SK-N-DZ (cell line): ENCODE results near the gene SEMA3B.
"Not testable (repeated sequence)": the region's sequence is repeated elsewhere in the genome, so short reads cannot be mapped to it uniquely, and the experiment has no call there.

Experiments used
- DNase-seq: peaks from one replicate; pipeline ENCODE4 v3.0.0-alpha.2; 2015; ENCODE audit warnings: low spot score

Gene SEMA3B

DNA sequence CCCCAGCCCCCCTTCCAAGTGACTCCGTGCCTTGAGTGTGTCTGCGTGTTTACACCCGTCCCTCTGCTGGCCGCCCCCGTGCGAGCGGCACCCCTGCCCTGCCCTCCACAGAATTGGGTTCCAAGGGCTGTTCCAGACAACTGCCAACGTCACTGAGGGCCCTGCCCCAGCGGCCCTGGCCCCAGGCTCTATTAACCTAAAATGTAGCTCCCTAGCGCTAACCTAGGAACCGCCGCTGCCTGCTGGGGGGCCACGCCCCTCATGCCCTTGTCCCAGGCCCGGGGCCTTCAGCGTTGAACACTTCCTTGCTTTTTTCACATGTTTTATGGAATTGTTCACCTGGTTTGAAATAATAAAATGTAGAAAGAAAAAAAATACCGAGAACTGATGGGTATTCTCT is 10.0 kb upstream of the SEMA3B start:
- DNase-seq, result no peak

DNA sequence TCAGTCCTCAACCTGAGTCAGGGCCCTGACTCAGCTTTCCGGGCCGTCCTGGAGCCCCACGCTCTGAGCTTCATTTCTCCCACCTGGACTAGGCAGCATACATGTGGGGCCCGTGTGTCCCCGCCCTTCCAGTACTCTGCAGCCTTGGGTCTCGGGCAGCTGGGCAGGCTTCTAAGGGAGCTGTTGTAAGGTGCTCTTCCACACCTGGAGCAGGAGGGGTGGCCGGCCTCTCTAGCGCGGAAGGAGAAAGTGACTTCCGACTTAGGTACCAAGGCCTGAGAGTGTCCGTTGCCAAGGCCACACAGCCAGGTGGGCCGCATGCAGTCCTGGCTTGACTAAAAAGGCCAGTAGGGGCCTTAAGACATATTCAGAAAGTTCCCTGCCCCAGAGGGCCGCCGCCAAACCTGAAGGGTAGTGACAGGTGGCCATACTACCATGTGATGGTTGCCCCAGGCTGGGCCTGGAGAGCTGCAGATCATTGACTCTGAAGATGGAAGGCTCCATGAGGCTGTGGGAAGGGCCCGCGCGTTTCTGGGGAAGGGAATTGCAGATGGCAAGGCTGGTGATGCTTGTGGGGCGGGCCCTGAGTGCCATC is 9.4 kb upstream of the SEMA3B start:
- no peak for DNase-seq

DNA sequence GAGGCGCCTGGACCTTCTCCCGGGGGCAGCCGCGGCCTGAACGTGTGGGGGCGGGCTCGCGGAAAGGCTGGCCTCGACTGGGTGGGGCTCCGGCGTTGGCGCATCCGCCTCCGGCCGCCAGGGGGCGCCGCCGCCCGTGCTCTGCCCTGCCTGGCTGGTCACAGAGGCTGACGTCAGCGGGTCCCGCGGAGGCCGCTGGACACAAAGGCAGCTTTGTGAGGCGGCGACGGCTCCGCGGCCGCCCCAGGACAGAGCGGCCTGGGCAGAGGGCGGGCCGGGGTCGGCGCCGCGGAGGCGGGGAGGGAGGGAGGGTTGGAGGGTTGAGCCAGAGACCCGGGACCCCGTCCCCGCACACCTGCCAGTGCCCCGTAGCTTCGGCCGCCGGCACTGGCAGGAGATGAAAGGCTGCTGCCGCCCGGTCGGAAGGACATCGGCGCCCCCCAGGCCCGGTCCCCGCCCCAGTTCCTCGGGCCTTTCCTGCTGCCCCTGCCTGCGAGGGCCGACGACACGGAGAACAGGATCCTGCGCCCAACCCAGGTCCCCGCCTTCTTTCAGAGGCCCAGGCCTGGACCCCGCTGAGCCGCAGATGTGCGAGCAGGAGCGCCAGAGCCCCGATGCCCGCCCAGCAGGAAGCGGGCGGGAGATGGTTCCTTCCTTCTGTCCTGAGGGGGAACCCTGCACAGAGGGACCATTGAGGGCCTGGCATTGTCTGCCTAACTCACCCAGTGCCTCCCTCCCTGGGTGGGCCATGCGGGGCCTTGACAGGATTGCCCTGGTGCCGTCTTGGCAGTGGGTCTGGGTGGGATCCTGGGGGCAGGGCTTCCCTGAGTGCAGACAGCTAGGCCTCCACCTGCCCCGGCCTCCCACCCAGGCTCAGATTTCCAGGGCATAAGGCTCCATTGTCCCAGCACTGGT is 8.7 kb upstream of the SEMA3B start:
- peak; percentile 83 for DNase-seq

DNA sequence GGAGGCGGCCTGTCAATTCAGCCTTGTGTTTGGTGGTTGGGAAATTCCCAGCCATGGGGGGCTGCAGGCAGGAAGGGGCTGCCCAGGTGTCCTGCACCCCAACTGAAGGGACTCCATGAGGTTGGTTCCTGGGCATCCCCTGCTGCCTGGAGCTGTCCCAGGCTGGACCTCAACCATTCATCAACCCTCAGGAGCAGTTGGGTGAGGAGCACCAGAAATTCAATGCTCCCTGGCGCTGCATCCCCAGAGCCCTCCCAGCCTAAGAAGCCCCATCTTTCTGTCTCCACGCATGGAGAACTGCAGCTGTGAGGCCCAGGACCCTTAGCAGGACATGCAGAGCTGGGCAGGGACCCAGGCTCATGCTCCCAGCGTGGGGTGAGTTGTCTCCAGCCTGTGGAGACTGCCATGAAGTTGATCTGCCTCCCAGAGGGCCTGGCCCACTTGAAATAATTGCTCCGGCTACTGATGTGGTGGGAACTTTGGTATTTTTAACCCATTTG is 8.0 kb upstream of the SEMA3B start:
- no peak for DNase-seq

DNA sequence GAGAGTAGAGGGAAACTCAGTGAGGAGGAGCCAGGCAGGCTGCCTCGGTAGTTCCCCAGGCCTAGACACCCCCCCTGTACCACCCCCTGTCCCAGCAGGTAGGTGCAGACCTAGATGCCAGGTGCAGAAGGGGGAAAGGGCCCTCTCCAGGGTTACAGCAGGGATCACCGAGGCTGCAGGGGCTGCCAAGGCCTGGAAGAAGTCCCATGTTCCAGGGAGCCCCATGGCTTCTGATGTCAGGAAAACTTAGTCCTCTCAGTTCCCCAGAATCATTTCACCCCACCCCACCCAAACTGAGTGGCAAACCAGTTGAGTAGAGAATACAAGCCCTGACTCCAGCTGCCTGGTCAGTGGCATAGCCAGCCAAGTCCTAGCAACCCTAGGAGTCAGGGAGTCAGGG is 7.4 kb upstream of the SEMA3B start:
- no peak for DNase-seq

DNA sequence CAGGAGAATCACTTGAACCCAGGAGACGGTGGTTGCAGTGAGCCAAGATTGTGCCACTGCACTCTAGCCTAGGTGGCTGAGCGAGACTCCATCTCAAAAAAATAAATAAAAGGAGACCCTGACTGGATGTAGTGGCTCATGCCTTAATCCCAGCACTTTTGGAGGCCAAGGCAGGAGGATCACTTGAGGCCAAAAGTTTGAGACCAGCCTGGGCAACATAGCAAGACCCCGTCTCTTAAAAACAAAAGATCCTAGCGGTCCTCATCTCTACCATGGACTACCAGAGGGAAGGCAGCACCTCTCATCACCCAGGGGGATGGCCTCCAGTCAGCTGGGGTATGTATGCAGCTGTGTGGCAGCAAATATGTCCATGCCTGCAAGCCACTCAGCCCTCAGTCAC is 6.7 kb upstream of the SEMA3B start:
- not testable (repeated sequence) for DNase-seq

DNA sequence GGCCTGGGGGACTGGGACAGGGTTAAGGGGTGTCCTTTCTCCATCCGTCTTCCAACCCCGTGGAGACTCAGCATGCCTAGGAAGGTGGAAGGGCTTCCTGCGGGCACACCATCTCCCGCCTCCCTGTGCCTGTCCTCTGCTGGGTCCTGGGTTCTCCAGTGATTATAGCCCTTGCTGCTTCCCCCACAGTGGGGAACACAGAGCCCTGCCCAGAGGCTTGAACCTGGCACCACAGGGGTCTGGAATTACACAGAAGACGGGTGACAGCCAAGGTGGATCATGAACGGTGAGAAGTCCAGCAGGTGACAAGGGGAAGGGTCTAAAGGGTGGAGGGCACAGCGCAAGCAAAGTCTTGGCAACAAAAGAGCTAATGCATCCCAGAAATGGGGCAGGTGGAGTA is 6.2 kb upstream of the SEMA3B start:
- DNase-seq, result no peak

DNA sequence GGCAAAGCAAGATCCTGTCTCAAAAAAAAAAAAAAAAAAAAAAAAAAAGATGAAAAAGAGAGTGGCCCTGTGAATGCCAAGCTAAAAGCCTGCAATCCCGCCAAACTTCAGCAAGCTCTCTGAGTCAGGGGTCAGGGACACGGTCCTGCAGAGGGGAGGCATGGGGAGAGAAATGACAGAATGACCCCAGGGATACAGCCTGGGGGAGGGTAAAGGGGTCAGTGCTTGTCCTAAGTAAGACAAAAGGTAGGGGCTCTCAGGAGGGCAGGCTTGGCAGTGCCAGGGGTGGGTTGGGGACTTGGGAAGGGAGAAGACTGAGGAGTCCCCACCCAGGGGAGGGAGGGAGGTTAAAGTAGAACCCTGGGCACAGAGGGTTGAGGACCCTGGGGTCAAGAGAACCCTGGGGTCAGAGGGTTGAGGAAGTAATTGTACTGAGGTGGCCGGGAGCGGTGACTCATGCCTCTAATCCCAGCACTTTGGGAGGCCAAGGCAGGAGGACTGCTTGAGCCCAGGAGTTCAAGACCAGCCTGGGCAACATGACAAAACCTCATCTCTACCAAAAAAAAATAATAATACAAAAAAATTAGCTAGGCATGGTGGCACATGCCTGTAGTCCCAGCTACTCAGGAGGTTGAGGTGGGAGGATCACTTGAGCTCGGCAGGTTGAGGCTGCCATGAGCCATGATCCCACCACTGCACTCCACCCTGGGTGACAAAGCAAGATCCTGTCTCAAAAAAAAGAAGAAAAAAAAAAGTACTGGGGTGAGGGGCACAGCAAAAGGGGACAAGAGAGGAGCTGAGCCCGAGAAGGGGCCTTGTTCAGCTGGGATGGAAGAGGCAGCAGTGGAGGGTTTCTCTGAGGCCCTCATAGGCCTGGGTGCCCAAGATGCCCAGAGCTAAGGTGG is 5.2 kb upstream of the SEMA3B start:
- DNase-seq, result no peak

DNA sequence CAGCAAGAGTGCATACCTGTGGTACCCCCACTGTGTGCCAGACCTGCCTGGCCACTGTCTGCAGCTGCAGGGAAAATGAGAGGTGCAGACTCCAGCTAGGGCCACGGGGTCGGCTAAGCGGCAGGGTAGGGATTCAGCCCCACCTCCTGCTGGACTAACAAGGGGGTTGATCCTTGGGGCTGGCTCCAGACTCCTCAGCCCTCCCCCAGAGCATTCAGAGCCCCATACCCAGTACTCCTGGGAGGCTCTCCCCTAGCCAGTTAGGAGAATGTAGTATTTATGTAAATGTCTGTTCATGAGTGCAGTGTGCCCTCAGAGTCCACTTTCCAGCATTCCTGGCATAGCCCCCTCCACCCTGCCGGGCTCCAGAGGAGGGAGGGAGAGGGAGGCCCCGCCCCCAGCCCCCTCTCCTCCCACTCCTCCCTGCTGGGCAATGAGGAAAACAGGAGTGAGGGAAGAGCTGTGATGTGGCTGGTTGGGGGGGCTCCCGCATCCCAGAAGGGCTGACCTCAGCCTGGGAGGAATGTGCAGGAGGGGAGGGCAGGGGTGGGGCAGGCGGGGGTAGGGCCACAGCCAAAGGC is 4.5 kb upstream of the SEMA3B start:
- peak; percentile 72 for DNase-seq

DNA sequence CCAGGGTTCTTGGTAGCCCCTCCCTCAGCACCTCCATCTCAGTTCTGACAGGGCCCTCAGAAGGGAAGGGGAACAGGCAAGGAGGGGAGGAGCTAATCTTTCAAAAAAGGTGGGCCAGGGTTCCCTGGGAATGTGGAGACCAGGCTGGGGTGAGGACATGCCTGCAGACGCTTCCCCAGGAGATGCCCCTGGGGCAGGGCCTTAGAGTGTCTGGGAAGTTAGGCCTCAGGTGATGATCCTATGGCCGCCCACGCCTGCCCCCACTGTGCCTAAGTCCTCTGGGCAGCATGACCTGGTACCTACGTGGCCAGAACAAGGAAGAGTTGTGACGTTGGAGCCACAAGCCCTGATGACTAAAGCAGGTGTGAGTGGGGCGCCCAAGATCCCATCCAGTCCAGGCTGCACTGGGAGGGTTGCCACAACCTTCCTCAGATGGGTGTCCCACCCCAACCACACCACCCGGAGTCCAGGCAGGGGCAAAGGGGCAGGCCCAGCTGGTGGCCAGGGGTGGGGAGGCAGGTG is 3.9 kb upstream of the SEMA3B start:
- no peak for DNase-seq

DNA sequence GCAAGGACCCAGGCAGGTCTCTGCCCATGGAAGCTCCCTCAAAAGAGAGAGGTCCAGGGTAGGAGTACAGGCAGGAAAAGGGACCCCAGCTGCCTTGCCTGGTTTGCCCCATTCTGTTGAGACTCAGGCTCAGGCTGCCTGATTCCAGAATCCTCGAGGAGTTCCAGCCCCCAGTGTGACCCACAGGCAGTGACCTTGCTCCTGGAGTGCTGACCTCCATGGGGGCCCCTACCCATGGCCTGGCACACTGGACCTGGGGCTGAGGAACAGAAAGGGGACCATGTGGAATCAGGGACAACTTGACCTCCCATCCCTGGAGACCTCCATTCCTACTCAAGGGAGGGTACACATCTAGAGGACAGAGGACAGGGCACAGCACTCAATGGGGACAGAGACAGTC is 3.4 kb upstream of the SEMA3B start:
- no peak for DNase-seq

DNA sequence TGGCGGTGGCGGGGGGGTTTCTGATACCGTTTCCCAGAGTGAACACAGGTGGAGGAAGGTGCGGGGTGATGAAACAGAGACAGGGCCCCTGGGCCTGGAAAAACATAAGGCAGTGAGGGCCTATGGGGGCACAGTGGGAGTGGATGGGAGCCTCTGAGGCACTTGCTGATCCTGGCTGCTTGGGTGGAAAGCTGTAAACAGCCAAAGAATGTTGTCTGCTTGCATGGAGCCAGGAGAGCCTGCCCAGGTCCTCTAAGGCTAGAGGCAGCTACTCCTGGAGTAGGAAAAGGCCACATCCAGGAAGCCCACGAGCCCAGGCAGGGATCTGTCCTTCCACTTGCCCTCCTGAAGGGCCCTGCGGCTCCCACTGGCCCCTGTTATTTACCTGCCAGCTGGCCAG is 2.9 kb upstream of the SEMA3B start:
- DNase-seq, result no peak

DNA sequence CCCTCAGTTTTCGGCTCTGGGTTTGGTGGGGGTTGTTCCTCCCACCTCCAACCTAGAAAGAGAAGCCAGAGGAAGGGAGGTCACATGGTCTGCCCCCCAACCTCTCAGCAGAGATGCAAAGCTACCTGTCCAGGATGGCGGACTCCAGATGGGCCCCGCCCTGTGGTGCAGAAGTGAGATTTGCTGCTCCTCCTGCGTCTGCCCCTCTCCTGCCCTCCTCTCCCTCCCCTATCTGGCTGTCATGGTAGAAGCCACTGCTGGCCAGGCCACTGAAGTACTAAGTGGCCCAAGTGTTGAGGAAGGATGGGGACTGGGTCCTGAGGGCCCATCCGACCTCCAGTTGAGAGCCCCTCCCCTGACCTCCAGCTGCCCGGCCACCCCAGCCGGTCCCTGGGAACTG is 2.1 kb upstream of the SEMA3B start:
- no peak for DNase-seq

DNA sequence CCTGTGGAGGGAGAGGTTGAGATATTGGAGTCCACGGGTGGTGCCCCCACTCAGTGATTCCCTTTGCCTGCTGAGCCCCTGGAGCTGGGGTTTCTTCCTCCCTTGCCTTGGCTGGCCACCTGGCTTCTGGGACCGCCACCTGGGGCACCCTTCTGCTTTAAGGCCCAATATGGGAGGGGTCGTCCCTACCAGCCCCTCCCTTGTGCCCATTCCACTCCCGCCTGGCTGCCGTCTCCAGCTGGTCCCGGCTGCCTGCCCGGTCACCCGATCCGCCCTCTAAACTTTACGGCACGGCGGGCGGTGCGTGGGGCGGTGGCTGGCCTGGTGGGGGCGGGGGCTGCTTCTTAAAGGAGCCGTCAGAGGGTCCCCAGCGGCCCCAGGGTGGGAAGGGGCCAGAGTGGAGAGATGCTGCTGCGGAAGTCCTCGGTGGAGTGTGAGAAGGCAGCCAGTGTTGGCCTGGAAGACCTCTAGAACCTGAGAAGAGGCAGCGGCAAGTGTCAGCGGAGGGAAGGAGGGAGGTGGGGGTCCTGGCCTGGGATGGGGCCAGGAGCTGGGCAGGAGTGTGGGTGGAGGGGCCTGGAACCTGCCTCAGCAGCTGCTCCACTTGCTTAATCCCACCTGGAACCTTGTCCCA is 1.6 kb upstream of the SEMA3B start:
- DNase-seq, result no peak

DNA sequence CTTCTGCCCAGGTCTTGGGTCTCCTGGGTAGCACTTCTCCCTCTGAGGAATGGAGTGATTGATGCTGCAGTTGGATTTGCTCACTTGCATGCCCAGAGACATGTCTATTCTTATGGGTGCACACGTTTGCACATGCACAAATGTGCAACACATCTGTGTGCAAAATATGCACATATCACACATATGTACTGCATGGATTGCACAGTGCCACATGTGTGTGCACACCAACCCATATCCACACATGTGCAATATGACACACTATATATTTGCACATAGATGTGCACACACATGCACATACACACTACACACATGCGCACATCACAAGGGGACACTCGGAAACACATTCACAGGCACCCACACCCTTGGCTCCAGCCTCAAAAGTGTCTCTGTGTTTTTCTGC is 671 bp upstream of the SEMA3B start:
- DNase-seq, result no peak

DNA sequence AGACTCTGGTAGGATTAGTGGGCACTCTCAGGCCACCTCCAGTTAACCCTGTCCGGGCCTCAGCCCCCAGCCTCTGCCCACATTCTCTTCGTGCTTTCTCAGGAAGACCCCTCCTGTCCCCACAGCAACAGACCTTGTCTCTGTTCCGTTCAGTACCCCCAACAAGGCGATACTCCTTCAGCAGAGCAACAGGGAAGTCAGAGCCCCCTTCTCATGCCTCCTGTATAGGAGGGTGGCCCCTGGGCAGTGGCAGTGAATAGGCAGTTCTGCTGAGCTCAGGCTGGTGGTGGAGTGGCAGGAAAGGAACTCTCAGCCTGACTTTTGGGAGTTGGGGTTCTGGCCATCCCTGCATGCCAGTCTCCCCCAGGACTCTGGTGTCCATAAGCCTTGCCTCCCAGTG is 513 bp downstream of the SEMA3B start:
- no peak for DNase-seq

DNA sequence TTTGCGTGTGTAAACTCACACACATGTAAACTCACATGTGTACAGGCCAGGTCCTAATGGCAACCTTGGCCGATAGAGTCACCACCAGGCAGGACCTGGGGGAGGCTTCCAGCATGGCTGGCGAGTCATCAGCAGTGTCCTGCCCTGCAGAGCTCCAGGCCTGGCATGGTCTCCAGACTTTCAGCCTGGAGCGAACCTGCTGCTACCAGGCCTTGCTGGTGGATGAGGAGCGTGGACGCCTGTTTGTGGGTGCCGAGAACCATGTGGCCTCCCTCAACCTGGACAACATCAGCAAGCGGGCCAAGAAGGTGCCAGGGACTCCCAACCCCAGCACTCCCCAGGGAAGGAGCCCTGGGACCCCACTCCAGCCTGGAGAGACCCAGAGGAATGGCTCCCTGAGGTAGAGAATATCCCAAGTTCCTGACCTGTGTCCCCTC is 1.0 kb downstream of the SEMA3B start:
- DNase-seq, result no peak

DNA sequence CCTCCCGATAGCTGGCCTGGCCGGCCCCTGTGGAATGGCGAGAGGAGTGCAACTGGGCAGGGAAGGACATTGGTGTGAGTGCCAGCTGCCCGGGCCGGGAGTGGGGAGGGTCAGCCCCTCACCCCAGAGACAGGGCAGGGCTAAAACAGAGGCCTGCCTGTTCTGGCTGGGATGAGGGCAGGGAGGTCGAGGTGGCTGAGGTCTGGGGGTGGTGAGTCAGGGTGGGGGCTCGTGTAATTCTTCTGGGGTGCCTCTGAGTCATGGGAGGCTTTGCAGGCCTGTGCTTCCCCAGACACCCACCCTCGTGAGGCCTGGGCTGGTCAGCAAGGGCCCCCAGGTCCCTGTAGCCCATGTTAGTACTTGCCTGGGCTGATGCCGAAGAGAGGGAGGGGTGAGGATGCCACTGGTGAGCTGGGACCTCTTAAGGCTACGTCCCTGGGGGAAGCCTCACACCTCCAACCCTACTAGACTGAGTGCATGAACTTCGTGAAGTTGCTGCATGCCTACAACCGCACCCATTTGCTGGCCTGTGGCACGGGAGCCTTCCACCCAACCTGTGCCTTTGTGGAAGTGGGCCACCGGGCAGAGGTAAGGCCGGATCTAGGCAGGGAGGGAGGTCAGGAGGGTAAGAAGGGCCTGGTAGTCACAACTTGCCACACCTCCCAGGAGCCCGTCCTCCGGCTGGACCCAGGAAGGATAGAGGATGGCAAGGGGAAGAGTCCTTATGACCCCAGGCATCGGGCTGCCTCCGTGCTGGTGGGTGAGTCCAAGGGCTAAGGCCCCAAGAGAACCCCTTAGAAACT is 1.7 kb downstream of the SEMA3B start:
- no peak for DNase-seq

DNA sequence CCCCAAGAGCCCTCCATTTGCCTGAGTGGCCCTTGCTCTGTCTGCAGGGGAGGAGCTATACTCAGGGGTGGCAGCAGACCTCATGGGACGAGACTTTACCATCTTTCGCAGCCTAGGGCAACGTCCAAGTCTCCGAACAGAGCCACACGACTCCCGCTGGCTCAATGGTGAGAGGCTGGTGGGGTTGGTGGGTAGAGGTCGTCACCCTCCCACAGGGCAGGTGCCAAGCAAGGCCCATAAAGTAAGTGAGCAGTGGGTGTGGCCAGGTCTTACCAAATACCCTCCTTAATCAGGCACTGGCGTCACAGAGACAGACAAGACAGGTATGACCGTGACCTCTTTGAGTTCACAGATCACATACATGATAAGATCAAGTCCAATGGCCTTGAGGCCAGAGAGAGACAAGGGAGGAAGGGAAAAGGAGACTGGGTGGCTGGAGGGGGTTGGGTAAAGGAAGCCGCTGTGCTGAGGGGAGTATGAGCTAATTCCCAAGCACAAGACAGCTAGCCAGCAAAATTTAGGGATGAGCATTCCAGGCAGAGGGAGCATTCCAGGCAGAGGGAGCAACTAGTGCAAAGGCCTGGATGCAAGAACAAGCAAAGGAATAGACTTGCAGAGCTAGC is 2.5 kb downstream of the SEMA3B start:
- no peak for DNase-seq

DNA sequence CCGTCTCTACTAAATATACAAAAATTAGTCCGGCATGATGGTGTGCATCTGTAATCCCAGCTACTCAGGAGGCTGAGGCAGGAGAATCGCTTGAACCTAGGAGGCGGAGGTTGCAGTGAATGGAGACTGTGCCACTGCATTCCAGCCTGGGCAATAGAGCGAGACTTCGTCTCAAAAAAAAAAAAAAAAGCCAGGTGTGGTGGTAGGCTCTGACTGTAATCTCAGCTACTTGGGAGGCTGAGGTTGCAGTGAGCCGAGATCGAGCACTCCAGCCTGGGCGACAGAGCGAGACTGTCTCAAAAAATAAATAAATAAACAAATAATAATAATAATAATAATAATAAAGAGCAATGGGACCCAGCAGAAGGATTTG is 3.6 kb downstream of the SEMA3B start:
- DNase-seq, result not testable (repeated sequence)
